GM18517 (cell line): ENCODE measurements around the gene CNTN1.

Experiments used
- ATAC-seq: cut with Tn5 transposase; IDR thresholded peaks from one replicate; pipeline ENCODE4 v1.9.1; 2021; ENCODE audit warnings: mild to moderate bottlenecking, moderate library complexity; ENCODE audit not compliant: unreplicated experiment

The CNTN1 gene

GRCh38 chr12:40691913-40692764, at the start of gene CNTN1:
Gene CNTN1, plus strand, starts transcription at chr12:40692439.
- no peak for ATAC-seq

DNA sequence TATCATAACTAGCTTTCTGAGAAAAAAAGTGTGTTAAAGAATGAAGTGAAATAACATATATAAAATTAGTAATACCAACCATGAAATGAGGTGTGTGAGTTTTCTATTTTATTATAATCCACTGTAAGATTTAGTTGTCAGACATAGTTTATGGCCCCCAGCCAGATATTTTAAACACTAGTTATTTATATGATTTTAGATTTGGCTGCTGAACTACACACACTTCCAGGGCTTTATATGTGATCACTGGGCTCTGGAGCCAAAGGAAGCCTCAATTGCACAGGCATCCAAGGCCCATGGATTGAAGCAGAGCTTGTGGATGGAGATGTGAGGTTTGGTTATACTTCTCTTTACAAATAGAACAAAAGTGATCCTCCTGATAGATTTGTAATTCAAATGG, 48.7 kb upstream of the CNTN1 start:
- no peak for ATAC-seq

GRCh38 chr12:40643976-40644375, 48.3 kb upstream of the CNTN1 start:
- ATAC-seq = no peak

DNA sequence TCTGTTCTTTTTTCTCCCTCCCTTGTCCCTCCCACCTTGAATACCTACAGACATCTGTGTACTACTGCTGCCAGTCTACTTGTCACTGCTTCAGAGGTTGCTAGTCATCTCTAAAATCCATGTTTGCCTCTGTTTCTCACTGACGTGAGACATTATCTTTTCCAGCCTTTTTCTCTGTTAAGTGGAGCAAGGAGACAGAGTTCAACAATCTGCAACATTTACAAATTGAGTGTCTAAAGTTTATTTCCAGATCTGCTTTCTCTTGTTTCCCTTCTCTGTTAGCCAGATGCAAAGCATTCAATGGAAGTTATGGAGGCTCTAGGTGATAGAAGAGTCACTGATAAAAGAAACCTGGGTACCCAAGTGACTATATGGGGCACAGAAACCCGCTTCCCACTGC, 47.5 kb upstream of the CNTN1 start:
- ATAC-seq = no peak

DNA sequence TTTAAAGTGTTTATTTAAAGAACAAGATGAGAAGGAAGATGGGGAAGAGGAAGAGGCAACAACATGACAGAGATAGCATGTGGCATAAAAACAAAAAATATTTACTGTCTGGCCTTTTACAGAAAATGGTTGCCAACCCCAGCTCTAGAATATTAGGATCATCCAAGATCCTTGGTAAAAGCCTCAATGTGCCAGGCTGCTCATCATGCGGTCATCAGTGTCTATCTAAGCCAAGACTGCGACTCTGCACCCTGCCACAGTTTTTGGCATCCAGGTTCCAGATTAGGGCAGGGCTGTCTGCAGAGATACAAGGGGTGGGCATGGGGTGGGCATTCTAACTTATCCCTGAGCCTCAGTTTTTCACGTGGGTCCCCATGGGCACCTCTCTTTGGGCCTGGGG, 46.9 kb upstream of the CNTN1 start:
- no peak for ATAC-seq

DNA sequence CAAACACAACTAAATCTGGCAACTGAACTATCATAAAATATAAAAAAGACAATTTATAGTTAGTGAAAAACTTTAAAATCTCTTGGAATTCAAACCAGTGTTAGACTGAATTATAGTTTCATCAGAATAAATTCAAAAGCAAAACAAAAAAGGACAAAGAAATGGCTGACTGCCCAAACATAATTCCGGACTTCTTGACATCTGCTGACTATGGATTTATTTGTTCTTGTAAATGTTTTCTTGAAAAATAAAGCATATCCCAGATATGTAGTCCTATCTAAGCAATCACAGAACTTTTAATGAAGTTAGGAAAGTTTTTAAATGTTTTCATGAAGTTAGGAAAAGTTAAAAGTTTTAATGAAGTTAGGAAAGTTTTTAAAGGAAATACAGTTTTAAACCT, 45.8 kb upstream of the CNTN1 start:
- ATAC-seq = no peak

DNA sequence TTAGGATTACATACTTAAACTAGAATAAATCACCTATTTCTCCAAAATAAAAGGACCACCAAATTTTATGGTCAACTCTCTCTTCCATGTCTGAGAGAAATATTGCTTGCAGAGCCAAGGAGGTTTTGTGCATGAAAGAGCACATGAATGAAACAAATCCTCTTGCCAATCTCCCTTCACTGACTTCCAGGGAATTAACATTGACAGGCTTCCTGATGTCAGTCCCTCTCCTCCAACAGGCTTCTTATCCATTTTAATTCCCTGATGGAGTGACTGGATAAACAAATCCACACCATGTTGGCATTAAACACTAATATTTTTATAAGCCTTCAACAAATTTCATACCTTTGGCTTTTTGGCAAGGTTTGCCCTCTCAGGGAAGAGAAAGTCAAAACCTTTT, 45.3 kb upstream of the CNTN1 start:
- ATAC-seq = no peak

GRCh38 chr12:40647651-40648050, 44.6 kb upstream of the CNTN1 start:
- ATAC-seq = no peak

- ATAC-seq = no peak
Measured at GRCh38 chr12:40648519-40648918, 43.7 kb upstream of the CNTN1 start.

DNA sequence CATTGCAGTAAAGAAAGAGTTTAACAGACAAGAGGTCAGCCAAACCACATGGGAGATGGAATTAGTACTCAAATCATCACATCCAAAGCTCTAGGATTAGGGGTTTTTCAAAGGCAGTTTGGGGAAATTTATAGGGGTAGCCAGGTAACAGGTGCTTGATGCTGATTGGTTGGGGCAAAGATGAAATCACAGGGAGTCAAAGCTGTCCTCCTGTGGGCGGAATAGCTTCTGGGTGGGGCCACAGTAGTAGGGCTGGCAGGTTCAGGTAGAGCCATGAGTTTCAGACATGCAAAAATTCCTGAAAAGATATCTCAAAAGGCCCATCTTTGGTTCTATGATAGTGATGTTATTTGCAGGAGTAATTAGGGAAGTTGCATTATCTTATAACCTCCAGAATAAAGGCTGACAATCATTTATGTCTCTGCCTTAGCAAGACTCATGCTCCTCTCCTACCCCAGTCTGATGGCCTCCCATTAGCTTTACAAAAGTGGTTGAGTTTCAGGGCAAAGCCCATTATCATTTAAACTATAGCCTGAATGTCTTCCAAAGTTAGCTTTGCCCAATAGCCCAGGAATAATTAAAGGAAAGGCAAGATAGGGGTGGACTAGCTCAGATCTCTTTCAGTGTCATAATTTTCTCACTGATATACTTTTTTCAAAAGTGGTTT, 42.1 kb upstream of the CNTN1 start:
- no peak for ATAC-seq

- no peak for ATAC-seq
Measured at GRCh38 chr12:40655451-40655850, 36.8 kb upstream of the CNTN1 start.

- no peak for ATAC-seq
Measured at GRCh38 chr12:40662366-40662765, 29.9 kb upstream of the CNTN1 start.

DNA sequence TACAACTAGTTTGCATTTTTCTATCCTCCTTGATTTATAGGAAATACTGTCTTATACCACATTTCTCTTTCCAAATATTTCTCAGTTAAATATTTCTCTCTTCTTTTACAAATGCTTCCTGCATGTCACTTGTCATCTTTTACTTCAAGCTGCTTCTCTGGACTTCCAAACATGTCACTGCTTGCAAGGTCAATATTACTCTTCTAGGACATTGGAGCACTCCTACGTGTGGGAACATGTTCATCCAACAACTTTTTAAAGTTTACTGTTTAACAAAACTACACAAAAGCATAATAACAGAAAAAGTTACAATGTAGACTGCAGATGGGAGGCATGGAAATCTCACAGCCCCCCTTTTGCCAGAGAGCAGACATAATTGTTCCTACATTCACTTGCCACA, 28.5 kb upstream of the CNTN1 start:
- no peak for ATAC-seq

- no peak for ATAC-seq
Measured at GRCh38 chr12:40668099-40668529, 24.1 kb upstream of the CNTN1 start.

GRCh38 chr12:40672741-40673271, 19.4 kb upstream of the CNTN1 start:
- no peak for ATAC-seq

GRCh38 chr12:40681148-40681547, 11.1 kb upstream of the CNTN1 start:
- ATAC-seq = no peak

DNA sequence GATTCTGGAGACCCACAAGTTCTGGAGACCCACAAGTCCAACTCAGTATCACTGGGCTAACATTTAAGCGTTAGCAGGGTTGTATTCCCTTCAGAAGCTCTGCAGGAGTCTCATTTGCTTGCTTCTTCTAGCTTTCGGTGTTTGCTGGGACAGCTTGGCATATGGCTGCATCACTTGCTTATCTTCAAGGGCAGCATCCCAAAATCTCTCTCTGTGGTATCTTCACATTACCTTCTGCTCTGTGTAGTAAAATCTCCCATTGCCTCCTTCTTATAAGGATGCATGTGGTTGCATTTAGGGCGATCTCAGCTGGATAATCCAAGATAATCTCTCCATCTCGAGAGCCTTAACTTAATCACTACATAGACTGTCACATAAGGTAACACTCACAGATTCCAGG, 7.3 kb upstream of the CNTN1 start:
- ATAC-seq = no peak

DNA sequence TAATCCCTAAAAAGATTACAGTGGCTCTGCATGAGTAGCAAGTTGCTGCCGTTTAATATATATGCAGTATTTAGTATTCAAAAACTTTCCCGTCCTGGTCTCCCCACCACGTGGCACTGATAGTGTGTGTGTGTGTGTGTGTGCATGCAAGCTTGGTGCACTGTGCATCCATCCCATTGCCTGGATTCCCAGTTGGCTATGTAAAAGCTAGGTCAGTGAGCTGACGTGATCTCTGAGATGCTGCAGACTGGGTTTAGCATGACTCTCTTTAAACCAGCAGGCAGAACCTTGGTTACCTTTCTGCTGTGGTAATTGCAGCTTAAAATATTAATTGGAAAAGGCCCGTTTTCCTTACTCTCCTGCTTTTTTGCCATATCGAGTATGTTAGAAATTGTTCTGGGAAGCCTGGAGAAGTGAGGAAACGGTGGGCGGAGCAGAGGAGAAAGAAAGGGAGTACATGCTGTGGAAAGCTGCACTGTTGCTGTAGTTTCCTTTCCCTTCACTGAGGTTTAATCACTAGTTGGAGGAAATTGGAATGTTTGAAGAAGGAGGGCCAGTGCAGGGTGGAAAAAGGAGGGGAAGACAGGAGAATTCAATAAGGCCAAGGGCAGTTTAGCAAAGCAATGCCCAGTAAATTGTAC, 4.0 kb upstream of the CNTN1 start:
- no peak for ATAC-seq

- ATAC-seq = no peak
Measured at GRCh38 chr12:40689576-40689975, 2.7 kb upstream of the CNTN1 start.

- ATAC-seq = no peak
Measured at GRCh38 chr12:40692765-40693206, 547 bp downstream of the CNTN1 start.

GRCh38 chr12:40693207-40693821, 1.1 kb downstream of the CNTN1 start:
- ATAC-seq = no peak
